GM06990 (cell line): ENCODE data around the gene LFNG.
"Not testable (repeated sequence)": the region's sequence is repeated elsewhere in the genome, so short reads cannot be mapped to it uniquely, and the experiment has no call there.

Source experiments
- DNase-seq: peaks from one replicate; pipeline ENCODE4 v3.0.0-alpha.2; 2011; ENCODE audit not compliant: insufficient read length; ENCODE audit errors: extremely low read depth
- H3K27me3 ChIP-seq: replicated peaks from 2 replicates; pipeline ENCODE4 v1.6.0; 2011; ENCODE audit warnings: low read length; ENCODE audit not compliant: control insufficient read depth, insufficient read depth
- H3K36me3 ChIP-seq: 2 replicates; pipeline ENCODE4 v1.5.1; 2011; ENCODE audit warnings: low read length; ENCODE audit not compliant: control insufficient read depth, insufficient read depth
- H3K4me3 ChIP-seq: replicated peaks from 2 replicates; pipeline ENCODE4 v1.5.1; 2011; ENCODE audit warnings: low read depth, mild to moderate bottlenecking, control low read depth, low read length
- TF ChIP-seq, protein P1 (sequence below): IDR thresholded peaks from 2 replicates; pipeline ENCODE4 v1.5.1; 2011; ENCODE audit warnings: low read length, control low read depth, mild to moderate bottlenecking, inconsistent platforms; ENCODE audit not compliant: insufficient read depth, poor library complexity, severe bottlenecking

The LFNG gene

DNA sequence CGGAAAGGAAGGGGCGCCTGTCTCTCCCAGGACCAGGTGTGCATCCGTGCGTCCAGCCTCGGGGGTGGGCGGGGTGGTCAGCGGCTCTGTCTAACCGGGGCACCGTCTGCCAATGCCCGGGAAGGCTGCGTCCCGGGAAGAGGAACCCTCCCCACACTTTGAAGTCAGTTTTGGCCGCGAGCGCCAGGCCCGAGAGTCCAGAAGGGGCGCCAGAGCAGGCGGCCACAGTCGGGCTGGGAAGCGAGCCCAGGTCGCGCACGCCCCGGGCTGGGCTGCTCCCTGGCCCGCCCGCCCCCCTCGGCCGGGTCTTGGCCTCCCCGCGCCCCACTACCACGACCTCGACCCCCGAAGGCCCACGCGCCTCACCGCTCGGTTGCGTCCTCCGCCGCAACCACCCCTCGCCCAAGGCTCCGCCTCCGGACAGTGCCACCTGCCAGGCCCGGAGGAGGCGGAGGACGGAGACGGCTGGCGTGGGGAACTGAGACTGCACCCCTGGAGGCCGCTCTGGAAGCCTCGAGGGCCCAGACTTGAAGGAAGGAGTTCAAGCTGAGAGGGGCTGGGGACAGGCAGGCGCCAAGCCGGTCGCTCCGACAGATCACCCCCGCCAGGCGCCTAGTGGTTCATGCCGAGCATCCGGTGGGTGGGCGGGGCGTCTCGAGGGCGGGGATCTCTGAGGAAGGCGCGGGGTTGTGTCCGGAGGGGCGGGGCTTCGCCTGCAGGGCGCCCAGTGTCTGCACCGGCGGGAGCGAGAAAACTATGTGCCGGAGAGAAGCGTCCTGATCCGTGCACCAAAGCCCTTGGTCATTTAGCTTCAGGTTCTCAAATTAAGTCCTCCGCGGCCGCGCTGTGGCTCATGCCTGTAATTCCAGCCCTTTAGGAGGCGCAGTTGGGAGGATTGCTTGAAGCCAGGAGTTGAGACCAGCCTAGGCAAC, 35.8 kb downstream of the LFNG start, which contains the start of gene BRAT1:
Gene BRAT1, minus strand, starts transcription at position 404 of the 932 bp plus-strand sequence. CDS start 1,093 bp downstream, outside the sequence.
- Histone ChIP-seq H3K4me3 (peak within 1 kb of the TSS; percentile 82), H3K36me3 (no peaks in the 10 kb centered on the region), H3K27me3 (no peaks in the 10 kb centered on the region)
- TF ChIP-seq, protein P1, sequence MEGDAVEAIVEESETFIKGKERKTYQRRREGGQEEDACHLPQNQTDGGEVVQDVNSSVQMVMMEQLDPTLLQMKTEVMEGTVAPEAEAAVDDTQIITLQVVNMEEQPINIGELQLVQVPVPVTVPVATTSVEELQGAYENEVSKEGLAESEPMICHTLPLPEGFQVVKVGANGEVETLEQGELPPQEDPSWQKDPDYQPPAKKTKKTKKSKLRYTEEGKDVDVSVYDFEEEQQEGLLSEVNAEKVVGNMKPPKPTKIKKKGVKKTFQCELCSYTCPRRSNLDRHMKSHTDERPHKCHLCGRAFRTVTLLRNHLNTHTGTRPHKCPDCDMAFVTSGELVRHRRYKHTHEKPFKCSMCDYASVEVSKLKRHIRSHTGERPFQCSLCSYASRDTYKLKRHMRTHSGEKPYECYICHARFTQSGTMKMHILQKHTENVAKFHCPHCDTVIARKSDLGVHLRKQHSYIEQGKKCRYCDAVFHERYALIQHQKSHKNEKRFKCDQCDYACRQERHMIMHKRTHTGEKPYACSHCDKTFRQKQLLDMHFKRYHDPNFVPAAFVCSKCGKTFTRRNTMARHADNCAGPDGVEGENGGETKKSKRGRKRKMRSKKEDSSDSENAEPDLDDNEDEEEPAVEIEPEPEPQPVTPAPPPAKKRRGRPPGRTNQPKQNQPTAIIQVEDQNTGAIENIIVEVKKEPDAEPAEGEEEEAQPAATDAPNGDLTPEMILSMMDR = peak; percentile 38
- DNase-seq = peak; percentile 92

DNA sequence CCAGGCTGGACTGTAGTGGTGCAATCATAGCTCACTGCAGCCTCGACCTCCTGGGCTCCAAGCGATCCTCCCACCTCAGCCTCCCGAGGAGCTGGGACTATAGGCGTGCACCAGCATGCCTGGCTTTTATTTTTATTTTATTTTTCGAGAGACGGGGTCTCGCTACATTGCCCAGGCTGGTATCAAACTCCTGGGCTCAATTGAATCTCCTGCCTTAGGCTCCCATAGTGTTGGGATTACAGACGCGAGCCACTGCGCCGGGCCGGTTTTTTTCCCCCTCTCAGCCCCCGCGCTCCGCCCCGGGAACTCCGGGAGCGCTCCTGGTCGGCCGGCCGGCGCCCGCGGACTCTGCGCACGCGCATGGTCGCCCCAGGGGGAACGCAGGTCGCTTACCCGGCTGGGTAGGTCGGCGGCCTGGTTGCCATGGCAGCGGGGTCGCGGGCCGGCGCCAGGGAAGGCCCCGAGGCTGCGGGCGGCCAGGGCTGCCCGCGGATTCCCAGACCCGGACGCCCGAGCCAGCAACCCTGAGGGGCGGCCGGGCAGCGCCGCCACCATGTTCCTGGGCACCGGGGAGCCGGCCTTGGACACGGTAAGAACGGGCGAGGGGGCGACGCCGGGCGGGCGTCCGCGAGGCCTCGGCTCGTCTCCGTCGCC, 39.2 kb downstream of the LFNG start, which contains the start of gene IQCE:
Gene IQCE, plus strand, starts transcription at position 351 of the 654 bp plus-strand sequence. Its CDS starts 203 bp downstream, at position 554.
- DNase-seq = peak; percentile 92
- H3K36me3 ChIP-seq = no peaks in the 10 kb centered on the region
- peak within 1 kb of the TSS; percentile 81 for H3K4me3 ChIP-seq
- TF ChIP-seq, protein P1 = no peak
- no peaks in the 10 kb centered on the region for H3K27me3 ChIP-seq

DNA sequence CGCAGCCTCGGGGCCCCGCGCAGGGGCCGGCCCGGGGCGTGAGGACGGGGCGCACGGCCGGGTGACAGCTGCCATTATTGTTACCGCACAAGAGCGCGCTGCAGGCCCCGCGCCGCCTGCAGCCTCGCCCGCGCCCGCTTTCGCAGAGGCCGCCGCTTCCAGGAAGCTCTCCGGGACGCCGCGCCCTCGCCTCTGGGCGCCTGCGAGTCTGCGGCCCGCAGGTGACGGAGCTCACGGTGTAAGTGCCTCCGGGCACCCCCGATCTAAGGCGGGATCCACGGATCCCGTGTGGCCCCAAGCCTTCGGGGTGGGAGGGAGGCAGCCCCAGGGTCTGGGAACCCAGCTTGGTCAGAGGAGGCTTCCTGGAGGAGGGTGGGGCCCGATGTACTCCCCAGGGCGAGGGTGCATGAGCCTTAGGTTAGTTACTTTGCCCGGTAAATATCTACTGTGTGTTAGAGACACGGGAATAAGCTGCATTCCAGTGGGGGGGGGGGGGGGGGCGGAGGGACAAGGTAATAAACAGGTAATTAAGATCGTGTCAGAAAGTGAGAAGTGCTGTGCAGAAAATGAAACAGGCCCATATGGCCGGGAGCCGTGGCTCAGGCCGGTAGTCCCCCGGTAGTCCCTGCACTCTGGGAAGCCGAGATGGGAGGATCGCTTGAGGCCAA, 39.8 kb downstream of the LFNG start:
- DNase-seq = peak; percentile 66
- Histone ChIP-seq H3K27me3 (no peaks in the 10 kb centered on the region), H3K4me3 (peak overlapping the region; percentile 81), H3K36me3 (no peaks in the 10 kb centered on the region)
- TF ChIP-seq, protein P1 = no peak

DNA sequence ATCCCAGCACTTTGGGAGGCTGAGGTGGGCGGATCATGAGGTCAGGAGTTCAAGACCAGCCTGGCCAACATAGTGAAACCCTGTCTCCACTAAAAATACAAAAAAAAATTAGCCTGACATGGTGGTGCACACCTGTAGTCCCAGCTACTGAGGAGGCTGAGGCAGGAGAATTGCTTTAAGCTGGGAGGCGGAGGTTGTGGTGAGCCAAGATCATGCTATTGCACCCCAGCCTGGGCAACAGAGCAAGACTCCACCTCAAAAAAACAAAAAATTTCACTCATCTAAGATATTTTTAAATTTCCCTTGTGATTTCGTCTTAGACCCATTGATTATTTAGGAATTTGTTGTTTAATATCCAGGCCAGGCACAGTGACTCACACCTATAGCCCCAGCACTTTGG, 44.4 kb downstream of the LFNG start:
- not testable (repeated sequence) for DNase-seq, H3K4me3 ChIP-seq, H3K27me3 ChIP-seq, H3K36me3 ChIP-seq

DNA sequence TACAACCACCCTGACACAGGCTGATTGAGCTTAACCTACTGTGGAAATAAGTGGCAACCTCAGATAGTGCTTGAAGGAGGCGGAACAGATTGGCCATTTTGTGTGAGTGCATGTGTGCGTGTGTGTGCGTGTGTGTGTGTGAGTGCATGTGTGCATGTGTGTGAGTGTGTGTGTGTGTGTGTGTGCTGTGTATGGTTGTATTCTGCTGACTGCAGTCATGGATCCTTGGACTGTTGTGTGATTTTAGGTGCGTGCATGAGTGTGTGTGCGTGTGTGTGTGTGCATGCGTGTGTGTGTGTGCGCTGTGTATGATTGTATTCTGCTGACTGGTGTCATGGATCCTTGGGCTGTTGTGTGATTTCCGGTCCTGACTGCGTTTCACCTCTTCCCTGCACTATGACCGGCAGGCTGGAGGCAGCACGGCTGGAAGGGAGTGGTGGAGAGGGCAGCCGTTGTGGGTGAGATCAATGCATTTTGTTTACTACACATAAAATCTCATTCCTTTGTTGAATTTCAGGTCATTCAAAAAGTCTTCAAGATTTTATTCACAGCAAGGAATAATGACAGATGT, 45.5 kb downstream of the LFNG start:
- no peak for DNase-seq

More for the DNA sequence above, 45.5 kb downstream of the LFNG start:
- Histone ChIP-seq H3K27me3 (no peaks in the 10 kb centered on the region), H3K36me3 (no peaks in the 10 kb centered on the region), H3K4me3 (no peak overlapping the region)
- TF ChIP-seq, protein P1 = no peak
